ENCODE data around the gene BABAM2.
"Not testable (repeated sequence)": the region's sequence is repeated elsewhere in the genome, so short reads cannot be mapped to it uniquely, and the experiment has no call there.

The BABAM2 gene

DNA sequence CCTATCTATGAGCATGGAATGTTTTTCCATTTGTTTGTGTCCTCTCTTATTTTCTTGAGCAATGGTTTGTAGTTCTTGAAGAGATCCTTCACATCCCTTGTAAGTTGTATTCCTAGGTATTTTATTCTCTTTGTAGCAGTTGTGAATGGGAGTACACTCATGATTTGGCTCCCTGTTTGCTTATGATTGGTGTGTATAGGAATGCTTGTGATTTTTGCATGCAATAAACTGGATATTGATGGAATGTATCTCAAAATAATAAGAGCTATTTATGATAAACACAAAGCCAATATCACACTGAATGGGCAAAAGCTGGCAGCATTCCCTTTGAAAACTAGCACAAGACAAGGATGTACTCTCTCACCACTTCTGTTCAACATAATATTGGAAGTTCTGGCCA lies 223.2 kb downstream of the BABAM2 start:
- not testable (repeated sequence) for DNase-seq (ENCODE audit: low read depth in 2 of 2)

DNA sequence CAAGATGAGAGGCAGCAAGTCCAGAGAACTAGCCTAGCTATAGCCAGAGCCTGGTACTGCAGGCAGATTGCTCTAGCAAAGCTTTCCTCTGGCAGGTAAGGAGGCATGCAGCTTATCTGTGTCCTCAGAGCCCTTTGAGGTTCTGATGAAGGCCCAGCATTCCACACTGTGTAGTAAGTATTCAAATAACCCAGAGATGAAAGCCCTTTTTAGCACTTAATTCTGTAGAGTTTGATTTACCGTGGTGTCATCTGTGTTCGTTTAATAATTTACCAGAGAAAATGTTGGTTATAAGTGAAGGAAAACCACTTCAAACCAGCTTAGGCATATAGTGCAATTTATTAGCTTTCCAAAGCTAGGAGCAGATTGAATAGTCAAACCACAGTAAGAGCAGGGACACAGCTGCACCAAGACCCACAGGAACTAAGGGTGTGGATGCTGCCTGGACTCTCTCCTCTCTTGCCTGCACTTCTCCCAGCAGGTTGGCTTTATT lies 226.6 kb downstream of the BABAM2 start:
- no peak for DNase-seq (ENCODE audit: low read depth in 2 of 2)

DNA sequence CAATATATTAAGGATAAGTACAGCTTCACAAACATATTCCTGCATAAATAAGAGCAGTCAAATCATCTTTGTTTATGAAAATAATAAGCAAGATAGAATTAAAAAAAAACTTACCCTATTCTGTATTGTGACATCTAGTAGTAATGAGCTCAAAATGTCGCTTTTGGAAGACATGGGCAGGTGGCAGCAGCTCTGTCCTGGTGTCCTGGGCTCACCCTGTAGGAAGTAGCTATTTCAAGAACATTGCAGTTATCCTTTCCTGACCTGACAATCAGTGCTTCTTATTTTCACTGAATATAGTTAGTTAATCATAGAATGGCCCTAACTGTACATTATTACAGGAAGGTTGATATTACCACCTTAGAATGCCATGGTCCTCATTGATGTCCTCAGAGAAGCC lies 229.1 kb downstream of the BABAM2 start:
- DNase-seq (ENCODE audit: low read depth in 2 of 2) = no peak

DNA sequence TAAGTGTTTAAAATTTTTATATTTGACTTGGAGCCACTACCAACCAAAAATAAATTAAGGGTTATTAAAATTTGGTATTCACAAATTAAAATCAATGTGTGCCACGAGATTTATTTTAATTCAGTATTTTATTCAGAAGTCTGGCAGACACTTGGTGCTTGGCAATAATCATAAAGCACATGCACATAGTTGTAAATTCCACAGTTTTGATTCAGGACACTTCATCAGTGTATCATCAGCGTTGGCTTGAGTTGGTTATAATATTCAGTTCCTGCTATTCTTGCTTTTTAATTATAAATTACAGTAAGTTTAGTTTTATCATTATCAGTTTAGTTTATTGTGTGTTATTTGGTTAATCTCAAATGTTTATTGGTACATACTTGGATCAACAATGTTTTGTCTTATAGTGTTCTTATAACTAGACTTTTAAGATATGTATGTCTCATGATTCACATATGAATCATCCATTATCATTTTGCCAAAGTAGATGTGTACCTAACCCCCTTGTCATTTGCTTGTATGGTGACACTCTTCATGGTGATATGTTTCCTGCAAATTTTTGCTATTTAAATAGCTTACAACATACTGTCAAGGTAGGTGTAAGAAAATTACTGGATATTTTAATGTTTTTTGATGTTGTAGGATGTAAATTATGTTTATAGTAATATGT lies 237.9 kb downstream of the BABAM2 start:
- DNase-seq (ENCODE audit: low read depth in 2 of 2) = no peak

DNA sequence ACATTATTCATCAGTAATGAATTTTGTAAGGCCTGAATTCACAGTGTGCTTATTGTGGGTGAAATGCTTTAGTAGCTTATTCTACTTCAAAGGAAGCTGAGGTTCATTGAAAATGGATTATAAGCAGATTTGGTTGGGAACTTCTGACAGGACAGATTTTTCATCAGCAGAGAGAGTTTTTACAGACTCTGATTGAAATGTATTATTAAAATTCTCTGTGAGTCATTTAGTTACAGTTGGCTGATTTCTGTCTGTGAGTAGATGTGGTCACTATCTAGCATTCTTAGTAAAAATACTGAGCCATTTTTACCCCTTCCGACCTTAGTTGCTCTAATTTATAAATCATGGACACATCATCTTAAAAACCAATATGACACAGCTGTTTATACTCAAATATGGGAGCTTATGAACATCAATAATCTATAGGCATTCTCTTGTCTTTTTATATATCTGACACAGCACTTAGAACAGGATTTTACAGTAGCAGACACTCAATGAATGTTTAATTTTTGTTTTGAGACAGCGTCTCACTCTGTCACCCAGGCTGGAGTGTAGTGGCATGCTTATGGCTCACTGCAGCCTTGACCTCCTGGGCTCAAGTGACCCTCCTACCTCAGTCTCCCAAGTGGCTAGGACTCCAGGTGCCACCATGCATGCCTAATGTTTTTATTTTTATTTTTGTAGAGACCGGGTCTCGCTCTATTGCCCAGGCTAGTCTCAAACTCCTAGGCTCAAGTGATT lies 239.6 kb downstream of the BABAM2 start:
- no peak for DNase-seq (ENCODE audit: low read depth in 2 of 2)

DNA sequence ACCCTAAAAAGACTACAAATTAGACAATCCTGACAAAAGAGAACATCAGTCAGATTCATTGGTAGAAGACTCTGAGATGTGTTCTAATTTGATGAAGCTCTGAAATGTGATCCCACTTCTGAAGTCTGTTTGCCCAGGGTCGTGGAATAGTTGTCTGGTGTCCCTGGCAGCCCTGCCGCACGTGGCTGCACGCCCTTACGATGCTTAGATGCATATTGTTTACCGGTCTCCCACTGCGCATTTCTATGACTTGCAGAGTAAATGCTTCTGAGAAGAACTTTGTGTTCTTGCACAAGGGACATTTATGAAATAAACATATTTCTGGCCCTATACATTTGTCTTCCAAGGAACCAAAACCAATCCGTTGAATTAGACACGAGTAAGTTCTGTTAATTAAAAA lies 243.2 kb downstream of the BABAM2 start:
- DNase-seq (ENCODE audit: low read depth in 2 of 2) = no peak

DNA sequence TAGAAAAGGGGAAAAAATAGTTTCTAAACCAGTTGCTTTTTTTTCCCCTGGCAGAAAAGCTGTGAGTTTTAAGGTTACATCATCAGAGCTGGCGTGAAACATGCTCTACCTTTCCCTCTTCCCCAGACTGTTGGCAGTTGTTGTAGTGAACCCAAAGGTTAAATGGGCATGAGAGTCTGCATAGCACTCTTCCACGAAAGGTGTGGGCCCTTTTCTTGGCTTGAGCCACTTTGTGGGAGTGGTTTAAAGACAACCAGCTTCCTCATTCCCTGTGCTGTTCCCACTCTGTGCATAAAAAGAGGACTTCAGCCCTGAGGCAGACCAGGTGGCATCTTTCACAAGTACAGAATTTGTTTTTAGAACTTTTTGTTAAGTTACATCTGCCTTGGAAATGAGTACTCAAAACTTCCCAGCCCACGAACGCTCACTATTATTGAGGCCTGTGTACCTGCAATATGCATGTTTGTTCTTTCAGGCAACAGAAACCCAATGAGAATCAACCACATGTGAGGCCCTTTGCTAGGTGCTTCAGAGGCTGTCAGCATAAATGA lies 243.8 kb downstream of the BABAM2 start:
- no peak for DNase-seq (ENCODE audit: low read depth in 2 of 2)

DNA sequence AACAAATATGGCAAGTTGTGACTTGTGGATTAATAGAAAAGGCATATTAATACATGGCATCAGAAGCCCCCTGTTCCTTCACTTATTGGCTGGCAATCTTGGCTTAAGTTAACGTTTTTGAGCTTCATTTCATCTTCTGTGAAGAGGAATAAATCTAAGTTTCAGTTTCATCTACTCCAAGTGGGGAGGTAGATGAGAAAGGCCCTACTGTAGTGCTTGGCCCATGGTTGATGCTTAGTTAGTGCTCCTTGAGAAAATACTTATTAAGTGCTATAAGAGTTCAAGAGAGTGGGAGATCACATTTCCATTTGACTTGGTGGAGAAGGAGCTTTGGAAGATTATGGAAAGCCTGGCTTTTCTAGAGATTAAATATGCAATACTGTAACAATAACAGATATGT lies 244.3 kb downstream of the BABAM2 start:
- no peak for DNase-seq (ENCODE audit: low read depth in 2 of 2)

DNA sequence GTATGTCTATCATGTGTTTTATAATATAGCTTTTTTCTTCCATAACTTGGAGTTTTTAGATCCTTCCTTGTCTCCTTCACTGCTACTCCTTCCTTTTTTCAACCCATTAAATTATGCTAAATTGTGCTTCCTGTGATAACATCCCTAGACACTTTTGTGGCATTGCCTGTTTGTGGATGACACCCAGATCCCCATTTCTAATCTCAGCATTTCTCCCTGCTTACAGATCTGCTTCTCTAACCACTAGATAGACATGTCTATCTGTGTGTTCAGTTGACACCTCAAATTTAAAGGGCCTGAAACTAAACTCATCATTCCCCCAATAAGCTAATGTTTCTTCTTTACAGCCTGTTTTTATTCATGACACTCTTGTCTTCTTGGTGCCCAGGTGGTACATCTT lies 244.8 kb downstream of the BABAM2 start:
- no peak for DNase-seq (ENCODE audit: low read depth in 2 of 2)

DNA sequence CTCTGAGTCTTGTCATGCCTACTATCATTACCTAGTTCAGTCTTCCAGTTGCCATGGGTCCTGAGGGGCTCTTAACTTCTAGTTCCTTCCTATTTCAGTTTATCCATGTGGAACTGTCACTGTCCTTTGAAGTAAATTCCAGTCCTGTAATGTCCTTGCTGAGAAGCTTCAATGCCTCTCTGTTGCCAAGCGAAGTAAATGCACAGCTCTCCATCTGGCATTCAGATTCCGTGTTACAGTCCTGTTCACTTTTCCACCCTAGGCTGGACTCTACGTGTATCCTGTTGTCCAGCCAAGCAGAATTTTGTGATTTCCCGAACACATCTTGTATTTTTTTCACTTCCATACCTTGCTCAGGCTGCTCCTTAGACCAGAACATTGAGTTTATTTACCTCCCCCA lies 245.3 kb downstream of the BABAM2 start:
- no peak for DNase-seq (ENCODE audit: low read depth in 2 of 2)

DNA sequence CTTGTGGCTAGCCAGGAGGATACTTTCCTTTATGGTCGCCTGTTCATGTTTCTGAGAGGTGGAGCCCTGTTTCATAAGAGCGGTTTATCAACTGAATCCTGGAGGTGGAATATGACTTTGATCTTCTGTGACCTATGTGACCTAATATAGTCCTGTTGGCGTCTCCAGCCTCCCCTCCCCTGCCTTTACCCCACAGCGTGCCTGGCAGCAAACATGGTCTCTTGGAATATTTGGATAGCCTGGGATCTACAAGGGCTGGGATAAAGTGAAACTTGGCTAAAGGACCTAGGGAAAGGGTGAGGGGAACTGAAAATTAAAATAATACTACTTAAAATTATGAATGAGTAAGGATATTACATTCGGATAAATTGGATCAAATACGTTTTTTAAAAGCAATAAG lies 246.0 kb downstream of the BABAM2 start:
- no peak for DNase-seq (ENCODE audit: low read depth in 2 of 2)

DNA sequence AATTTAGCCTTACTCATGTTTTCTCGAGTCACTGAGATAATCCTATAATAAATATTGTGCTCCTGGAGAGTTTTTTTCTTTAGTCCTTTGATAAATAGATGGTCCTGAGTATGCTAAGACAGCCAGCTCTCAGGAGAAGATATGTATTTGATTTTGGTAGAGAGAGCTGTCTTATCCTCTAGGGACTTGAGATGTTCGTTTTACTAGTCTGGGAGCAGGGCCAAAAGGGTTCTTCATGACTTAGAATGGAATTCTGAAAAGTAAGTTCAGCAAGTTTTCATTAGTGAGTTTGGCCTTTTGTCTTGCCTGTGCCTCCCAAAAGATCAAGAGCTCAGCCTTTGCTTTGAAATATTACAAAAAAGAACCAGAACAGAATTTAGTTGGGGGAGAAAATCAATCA lies 246.7 kb downstream of the BABAM2 start:
- DNase-seq (ENCODE audit: low read depth in 2 of 2) = no peak

DNA sequence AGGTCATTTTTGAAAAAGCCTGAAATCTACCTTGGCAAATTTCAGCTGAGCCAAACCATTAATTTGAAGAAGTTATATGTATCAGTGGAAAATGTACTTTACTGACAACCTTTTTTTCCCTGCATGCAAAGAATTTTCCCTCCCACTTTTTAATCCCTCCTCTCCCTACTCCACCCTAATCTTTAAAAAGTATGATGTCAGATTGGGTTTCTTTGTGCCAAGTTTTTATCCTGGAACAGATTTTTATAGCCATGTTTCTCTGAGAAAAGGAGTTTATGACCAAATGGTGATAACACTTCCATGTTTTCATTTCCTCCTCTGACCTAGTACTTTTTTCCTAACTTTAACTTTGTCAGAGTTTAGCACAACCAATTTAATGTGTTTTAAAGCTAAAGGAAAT lies 251.9 kb downstream of the BABAM2 start:
- DNase-seq (ENCODE audit: low read depth in 2 of 2) = no peak

DNA sequence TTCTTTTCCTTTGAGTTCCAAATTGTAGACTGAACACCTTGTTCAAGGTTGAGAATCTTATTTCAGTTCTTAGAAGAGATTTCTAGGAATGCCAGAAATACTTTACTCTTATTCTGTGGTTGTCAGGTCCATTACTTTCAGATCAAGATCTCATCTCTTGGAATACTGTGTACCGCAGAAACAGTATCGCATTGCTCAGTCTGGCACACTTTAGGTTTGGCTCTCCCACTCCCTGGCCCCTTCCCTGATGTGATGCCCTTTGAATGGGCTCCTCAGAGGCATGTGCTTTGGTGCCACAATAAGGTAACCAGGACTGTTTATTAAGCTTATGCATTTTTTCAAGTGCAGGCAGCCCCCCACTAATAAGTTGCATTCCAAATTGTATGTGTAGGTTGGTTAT lies 257.5 kb downstream of the BABAM2 start:
- DNase-seq (ENCODE audit: low read depth in 2 of 2) = no peak

DNA sequence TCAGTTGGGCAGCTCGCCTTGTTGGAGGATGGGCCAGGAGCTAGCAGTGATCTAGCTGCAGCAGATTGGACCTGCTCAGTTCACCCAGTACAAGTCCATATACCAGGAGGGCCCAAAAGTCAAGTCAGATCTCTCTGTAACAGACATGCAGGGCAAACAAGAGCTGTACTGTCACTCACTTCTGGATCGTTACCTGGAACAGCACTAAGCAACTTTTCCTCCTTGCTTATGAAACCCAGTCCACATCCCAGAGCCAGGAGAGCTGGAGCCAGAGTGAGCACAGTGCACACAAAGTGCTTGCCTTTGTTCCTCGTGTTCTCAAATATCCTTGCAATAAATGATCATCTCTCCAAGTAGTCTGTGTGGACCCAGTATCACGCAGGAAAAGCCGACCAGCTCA lies 258.0 kb downstream of the BABAM2 start:
- no peak for DNase-seq (ENCODE audit: low read depth in 2 of 2)

DNA sequence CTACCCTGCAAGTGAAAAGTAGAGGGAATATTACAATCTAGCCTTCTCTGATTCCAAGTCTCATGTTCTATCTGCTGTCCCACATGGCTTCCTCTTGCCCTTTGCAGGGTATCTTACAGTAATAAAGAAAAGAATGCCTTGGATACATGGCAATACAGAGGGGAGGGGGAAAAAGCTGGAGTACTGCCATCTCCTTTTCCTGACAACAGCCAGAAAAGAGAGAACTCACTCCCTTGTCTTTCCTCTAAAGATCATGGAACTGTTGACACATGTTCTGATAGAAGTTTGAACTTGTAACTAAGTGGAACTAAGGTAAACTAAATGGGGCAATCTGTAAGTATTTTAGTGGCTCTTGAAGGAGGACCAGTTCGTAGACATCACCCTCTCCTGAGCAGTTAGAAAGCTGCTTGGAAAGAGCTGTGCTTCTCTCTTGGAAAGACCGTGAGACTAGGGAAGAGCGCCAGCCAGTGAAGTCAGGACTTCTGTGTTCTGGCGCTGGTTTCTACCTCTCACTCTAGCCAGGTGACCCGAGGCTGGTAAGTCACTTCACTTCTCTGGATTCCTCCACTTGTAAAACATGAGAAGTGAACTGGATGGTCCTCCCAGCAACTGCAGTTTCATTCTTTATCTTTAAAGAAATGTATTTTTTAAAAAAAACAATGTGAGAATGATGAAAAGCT lies 259.8 kb downstream of the BABAM2 start:
- no peak for DNase-seq (ENCODE audit: low read depth in 2 of 2)

DNA sequence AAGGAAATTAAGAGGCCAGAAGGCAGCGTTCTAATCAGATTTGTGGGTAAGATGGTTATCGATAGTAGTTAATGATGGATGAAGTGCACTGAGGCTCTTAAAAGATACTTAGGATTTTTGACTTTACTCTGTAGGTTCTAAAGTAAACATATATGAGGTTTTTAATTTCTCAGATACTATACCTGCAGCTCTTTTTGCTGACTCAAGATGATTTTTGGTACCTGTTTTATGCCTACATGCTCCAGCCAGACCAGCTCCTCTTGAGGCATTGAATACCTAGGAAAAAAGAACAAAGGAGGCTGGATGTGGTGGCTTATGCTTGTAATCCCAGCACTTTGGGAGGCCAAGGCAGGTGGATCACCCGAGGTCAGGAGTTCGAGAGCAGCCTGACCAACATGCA lies 260.5 kb downstream of the BABAM2 start:
- no peak for DNase-seq (ENCODE audit: low read depth in 2 of 2)

DNA sequence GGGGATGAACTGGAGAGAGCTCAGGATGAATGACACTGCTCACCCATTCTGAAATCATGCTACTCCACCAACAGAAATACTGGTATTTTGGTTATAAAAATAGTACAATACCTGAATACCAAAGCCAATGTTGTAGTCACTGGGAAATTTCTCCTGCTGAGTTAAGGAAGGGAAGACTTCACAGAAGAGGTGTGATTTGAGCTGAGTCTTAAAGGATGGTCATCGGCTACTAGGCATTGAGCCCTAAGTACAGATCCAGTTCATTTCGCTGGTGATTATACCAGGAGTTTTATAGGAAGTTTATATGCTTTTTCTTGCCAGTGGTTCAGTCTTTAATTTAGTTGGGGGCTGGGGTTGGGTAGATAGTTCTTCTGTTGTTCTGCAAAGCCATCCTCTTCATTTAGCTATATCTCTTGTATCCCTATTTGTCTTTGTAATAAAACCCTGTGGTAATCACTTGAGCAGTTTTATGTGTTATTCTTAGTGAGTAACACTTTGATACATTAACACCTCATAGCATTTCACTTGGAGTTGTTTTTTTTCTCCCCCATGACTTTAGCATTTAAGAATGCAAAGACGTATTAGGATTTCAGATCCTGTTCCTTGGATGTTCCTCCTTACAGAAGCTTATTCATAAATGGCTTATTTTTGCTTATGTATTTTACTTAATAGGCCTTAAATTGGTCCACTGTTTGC lies 262.2 kb downstream of the BABAM2 start:
- no peak for DNase-seq (ENCODE audit: low read depth in 2 of 2)

DNA sequence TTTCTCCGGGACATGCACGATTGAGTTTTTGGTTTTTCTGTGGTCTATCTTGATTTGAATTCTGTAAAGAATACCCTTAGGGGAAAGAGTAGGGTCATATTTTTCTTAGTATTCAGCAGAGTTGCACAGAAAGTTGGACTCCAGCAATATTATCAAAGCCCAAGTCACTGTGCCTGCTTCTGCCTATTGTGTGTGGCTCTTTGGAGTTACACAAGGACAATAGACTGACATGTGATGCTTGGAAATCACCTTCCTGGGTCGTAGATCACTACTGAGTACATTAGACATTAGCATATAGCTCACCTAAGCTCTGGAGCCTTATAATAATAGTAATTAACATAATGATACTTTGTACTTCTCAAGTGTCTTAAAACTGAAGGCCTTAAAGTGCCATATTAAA lies 263.3 kb downstream of the BABAM2 start:
- DNase-seq (ENCODE audit: low read depth in 2 of 2) = no peak

DNA sequence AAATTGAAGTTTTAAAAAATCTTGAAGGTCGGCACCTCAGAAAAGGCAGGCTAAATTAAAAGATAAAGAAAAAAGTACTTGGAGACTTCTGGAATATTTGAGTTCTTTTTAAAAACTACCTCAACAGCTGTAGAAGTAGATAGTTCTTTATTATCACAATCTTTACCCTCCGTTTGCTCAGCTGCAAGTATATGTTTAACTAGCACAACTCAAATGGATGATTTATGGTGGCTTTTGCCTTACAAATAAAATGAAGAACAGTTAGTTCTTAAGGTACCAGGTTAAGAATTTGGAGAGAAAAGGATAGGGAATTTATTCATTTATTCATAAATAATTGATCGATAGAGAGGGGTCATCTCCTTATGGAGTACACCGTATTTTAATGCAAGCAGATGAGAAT lies 264.6 kb downstream of the BABAM2 start:
- no peak for DNase-seq (ENCODE audit: low read depth in 2 of 2)

DNA sequence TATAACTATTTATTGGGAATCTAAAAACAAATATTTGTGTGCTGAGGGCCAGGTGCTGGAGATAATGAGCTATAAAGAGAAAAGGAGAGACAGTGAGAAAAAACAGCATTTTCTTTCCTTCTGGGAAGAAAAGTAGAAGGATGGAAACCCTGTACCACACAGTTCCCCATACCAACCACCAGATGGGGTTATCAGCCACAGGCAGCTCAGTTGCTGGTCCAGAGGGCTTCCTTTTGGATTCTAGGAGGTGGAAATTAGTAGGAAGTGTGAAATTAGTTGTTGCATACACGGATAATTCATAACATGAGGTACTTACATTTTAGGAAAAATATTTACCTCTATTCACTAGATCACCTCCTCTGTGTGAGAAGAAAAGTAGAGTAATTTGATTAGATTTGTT lies 265.1 kb downstream of the BABAM2 start:
- no peak for DNase-seq (ENCODE audit: low read depth in 2 of 2)

DNA sequence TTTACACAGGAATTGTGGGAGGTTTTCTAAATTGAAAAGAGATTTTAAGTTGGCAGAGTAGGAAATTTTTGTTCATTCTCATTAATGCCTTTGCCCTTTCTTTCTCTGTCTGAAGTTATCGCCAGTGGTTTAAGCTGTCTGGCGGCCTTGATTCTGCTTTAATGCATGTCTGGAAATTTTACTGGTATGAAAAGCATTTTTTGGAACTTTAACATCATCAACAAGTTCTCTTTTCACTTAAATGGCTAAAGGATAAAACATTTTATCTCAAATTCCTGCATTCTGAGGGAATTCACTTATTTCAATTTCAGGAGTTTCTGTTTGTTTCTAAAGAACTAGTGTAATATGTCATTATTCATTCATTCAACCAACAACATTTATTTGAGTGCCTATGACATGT lies 268.3 kb downstream of the BABAM2 start:
- no peak for DNase-seq (ENCODE audit: low read depth in 2 of 2)
